NCI-H345 treated with DMSO at 0.1 percent for 48 hours (cell line): Measurements from ENCODE around the gene RPS14.
"Not testable (repeated sequence)": the region's sequence is repeated elsewhere in the genome, so short reads cannot be mapped to it uniquely, and the experiment has no call there.

Source experiments
- DNase-seq: peaks from one replicate; lab custom pipeline; 2025; ENCODE audit not compliant: unreplicated experiment; lab: John Stamatoyannopoulos, UW

The RPS14 gene

DNA sequence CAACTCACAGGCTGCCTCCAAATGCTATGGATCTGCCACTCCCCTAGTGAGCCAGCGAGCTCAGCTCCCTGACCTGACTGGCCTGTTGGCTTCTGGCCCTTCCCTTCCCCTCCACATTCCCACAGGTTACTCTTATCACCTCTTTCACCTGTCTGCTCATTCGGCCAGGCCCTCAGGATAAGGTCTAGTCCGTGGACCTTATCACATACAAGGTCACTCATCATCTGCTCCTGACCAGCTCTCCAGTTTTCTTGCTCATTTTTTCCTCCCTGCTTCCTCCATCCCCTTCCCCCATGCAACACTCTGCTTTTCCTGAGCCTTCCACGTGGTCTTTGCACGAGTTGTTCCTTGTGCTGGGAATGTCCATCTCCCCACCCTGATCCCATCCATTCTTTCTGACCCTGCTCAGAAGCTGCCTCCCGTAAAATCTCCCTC lies 32.5 kb upstream of the RPS14 start:
- no peak for DNase-seq

DNA sequence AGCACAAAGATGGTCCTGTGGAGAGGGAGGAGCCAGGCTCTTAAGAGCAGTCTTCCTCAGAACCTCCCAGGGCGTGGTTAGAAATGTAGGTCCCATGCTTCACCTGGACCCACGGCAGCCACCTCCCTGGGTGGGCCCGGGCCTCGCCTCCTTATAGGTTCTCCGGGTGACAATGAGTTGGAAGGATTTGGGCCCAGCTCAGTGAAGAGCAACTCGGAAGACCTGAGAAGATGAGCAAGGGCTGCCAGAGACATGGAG lies 32.1 kb upstream of the RPS14 start:
- DNase-seq, result no peak

DNA sequence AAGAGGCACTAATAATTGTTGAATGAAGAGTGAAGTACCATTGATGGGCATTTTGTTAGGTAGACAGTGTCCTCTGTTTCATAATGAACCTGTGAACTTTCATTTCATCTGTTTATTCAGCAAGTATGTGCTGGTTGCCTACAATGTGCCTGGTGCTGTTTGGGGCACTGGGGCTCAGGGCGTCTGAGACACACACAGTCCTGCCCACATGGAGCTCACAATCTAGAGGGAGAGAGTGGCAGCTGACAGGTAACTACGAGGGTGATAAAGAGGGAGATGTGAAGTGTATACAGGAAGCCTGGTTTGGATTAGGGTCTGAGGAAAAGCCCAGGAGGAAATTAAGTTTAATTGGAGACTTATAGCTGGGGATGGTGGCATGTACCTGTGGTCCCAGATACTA lies 29.9 kb upstream of the RPS14 start:
- DNase-seq, result no peak

DNA sequence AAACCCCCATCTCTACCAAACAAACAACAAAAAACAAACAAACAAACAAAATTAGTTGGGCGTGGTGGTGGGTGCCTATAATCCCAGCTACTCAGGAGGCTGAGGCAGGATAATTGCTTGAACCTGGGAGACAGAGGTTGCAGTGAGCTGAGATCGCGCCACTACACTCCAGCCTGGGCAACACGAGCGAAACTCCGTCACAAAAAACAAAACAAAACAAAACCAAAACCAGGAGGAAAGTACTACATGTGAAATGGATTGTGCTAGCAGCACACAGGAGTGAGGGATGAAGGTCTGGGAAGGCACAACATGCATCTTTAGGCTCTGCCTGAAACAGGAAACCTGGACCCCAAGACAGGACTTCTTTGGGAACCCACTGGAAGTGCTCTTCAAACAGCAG lies 27.0 kb upstream of the RPS14 start:
- DNase-seq, result not testable (repeated sequence)

DNA sequence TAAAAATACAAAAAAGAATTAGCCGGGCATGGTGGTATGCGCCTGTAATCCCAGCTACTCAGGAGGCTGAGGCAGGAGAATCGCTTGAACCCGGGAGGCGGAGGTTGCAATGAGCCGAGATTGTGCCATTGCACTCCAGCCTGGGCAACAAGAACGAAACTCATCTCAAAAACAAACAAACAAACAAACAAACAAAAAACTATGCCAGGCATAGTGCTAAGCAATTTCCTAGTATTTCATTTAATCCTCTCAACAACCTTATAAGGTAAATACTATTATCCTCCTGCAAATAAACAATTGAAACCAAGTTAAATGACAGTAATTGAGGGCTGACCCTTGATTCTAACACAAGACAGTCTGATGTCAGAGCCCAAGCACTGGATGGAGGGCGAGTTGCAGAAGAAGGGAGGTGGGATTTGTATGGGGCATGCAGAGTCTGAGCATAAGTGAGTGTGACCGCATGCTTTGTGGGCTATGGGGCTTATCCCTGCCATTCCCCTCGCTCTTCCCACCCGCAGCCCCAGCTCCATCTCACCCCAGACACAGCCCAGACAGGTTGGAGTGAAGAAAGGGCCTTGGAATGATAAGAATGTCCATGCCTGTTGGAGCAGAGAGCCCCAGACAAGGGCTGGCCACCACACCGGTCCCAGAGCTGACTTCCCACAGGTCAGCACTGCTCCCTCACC lies 24.3 kb upstream of the RPS14 start:
- DNase-seq, result no peak

DNA sequence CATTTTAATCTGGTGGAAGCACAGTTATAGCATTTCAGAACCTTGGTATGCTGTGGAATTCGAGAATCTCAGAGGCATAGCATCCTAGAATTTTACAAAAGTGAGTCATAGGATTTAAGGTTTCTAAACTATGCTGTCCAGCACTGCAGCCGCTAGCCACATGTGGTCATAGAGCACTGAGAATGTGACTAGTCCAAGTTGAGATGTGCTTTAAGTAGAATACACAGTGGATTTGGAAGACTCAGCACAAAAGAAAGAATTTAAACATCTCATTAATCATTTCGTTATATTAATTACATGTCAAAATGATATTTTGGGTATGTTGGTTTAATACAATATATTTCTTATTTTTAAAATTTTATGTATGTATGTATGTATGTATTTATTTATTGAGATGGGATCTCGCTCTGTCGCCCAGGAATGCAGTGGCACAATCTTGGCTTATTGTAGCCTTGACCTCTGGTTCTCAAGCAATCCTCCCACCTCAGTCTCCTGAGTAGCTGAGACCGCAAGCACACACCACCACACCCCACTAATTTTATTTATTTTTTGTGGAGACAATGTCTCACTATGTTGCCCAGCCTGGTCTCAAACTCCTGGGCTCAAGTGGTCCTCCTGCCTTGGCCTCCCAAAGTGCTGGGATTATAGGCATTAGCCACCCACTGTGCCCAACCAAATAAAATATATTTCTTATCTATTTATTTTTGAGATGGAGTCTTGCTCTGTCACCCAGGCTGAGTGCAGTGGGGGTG lies 20.4 kb upstream of the RPS14 start:
- DNase-seq, result no peak

DNA sequence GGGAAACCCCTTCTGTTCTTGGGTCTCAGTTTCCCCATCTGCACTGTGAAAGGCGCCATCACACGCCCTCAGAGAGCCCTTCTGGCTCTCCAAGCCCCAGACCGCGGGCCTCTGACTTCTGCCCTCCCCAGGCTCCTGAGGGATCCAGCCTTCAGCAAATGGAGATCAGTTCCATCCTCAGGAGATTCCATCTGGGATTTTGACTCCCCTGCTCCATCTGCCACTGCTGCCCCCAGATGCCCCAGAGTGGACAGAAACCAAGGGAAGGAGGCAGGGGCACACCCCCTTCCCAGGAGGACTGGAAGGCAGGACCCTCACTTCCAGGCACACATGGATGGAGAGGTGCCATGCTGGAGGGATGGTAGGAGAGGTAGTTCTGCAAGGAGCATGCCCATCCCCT lies 18.7 kb upstream of the RPS14 start:
- DNase-seq, result no peak

DNA sequence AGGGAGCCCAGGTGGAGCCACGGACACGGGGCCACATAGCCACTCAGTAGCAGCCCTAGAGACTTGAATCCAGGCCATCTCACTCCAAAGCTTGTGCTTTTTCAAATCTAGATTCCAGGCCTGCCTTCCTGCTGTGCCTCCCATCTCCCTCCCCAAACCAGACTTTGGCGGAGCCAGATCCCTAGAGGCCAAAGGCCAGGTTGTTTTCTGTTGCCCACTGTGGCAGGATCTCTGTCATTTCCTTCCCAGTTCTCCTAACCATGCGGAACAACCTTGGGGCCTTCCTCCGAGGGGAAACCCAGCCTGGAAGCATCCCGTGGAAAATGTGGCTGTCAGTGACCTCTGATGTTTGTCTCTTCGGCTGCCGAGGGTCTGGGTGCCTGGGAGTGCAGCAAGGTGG lies 16.4 kb upstream of the RPS14 start:
- DNase-seq, result no peak

DNA sequence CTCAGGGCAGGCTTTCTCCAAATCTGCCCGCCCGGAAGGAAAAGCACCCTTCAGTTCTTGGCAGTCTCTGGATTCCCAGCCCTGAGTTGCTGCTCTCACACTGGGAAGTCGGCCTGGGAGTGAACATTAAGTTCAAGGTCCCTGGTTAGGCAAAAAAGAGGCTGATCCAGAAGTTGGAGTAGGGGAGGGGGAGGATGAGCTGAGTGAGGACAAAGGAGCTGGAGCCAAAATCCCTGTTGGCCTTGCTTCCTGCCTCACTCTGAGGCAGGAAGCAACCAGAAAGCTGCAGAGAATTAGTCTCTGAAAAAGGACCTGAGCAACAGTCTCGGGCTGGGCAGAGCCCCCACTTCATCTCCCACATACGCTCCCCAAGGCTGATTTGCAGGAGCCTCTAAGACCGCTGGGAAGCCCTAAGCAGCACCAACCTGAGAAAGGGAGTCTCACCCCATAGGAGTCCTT lies 15.0 kb upstream of the RPS14 start:
- no peak for DNase-seq

DNA sequence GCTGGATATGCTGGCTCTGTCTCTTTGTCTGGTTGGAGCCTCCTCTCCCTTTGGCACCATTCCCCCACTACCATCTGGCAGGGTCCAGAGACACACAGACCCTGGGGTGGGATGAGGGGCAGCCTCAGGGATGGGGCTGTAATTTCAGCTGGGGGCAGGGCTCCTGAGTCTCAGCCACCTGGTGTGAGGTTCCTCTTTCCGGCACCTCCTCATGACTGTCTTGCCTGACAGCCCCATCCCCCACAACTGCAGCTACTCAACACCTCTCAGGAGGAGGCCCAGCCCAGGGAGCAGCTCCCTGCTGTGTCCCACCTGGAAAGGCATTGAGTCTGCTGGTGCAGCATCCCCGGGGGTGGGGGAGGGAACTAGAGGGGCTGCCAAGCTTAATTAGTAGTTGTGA lies 11.7 kb upstream of the RPS14 start:
- peak; percentile 74 for DNase-seq

DNA sequence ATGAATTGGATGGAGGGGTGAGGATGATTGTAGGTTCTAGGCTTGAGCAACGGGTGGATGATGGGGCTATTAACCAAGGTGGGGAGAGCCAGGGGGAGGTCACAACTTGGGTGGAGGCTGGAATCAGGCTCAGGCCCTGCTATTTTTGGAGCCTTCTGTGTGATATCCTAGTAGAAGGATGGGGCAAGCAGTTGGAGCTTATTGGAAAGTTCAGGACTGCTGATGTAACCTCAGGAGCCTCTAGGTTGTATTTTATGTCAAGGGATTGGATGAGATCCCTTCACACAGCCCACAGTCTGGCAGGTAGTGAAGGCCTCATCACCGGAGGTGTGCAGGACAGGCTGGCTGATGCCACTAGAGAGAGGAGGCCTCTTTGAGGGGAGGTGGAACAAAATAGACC lies 11.2 kb upstream of the RPS14 start:
- DNase-seq, result no peak

DNA sequence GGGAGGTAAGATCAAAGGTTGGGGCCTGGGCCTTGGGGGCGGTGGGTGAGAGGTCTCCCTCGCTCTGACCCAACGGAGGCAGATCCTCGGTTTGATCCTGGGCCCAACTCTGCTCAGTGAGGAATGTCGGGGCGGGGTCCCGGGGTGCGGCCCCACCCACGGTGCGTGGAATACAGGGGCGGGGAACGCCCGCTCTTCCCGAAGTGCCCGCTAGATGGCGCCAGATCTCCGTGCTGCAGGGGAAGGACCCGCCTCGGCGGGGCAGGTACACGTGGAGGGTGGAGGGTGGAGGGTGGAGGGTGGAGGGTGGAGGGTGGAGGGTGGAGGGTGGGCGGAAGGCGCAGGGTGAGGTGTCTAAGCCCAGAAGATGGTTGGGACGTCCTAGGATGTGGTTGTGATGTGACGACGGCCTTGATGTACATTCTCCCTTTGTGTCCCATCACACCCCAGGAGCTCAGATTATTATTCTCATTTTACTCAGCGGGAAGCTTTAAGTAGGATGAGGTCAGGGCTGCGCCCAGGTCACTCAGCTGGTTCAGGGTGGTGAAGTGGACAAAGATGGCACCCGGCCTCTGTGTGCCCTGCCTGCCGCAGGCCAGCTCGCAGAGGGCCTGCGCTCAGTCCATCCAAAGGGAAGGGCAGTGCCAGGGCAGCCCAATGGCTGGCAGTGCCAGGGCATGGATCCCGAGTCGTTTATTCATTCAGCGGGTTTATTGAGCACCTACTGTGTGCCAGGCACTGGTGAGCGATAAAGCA lies 9.4 kb upstream of the RPS14 start:
- DNase-seq, result peak; percentile 29

DNA sequence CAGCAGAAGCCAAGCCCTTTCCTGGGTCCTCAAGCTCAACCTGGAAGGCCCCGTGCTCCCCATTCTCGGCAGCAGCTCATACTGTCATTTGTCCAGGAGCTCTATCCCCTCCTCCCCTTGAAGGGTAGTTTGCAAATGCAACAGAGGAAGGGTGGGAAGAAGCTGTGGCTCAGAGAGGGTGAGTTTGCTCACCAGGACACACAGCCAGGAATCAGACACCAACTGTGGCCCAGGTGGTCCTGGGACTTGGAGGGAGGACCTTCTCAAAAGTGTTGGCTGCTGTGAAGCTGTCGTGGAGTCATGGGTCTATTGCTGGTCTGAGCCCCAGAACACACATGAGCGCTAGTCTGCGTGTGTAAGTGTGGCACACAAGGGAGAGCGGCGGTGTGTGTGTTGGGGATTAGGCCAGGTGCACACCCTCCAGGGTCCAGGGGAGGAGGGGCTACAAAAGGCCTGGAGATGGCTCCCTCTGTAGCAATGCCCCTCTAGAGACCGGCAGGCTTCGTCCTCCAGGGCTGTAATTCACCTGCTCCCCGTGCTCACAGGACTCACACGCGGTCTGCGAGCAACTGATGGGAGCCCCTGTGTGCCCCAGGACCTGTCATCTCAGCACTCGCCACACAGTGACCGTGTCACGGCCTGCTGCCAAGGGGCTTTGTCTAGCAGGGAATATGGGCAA lies 8.2 kb upstream of the RPS14 start:
- DNase-seq, result no peak

DNA sequence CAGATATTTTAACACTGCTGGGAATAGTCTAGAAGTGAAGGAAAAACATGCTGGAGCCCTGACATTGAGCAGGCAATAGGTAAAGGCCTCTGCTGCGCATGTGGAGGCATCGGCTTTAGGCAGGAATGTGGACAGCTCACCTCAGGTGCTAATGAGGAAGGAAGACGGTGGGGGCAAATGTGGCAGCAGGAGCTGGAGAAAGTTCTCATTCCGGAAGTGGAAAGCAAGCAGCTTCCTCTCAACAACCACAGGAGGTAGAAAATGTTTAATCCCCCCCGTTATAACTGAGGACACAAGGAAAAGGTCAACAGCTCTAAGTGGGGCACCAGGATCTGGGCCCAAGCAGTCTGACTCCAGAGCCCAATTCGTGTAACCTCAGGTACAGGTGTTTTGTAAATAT lies 7.6 kb upstream of the RPS14 start:
- no peak for DNase-seq

DNA sequence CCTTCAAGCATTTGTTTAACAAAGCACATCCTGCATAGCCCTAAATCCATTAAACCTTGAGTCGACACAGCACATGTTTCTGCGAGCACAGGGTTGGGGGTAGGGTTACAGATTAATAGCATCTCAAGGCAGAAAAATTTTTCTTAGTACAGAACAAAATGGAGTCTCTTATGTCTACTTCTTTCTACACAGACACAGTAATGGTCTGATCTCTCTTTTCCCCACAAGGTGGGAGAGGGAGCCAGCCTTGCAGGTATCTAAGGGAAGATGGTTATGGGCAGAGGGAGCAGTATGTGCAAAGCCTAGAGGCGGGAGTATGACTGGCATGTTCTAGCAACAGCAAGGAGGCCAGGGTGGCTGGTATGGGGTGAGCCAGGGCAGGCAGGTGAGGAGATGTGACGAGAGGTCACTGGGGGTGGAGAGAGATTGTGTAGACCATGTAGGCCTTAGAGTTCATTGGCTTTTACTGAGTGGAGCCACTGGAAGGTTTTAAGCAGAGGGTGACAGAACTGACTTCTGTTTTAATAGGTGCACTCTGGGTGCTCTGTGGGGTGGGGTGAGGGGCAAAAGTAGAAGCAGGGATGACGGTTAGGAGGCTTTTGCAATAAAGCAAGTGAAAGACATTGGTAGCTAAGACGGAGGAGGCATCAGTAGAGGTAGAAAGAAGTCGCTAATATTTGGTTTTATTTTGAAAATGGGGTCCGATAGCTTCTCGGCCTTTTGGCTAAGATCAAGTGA lies 5.1 kb upstream of the RPS14 start:
- no peak for DNase-seq

DNA sequence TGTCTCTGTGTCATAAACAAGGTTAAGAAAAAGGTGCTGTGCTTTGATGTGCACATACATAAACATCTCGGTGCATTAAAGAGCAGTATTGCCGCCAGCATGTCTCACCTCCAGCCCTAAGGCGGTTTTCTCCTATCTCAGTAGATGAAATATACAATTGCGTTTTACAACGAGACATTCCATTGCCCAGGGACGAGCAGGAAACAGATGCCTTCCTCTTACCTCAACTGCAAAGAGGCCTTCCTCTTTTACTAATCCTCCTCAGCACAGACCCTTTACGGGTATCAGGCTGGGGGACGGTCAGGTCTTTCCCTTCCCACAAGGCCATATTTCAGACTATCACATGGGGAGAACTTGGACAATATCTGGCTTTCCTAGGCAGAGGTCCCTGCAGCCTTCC lies 4.5 kb upstream of the RPS14 start:
- DNase-seq, result not testable (repeated sequence)

DNA sequence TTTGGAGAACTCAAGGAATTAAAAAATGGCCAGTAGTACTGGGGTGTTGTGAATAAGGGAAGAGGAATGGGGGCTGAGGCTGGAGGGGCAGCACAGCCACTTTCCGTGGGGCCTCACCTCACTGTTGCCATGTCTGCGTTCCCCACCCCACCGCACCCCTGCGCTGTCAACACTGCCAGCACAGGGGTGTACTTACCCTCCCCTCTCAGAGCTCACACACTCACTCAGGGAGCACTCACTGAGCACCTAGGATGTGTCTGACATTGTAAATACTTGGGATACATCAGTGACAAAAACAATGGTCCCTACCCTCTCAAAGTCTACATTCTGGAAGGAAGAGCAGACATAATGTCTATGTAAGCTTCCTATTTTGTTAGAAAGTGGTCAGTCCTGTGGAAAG lies 3.4 kb upstream of the RPS14 start:
- no peak for DNase-seq

DNA sequence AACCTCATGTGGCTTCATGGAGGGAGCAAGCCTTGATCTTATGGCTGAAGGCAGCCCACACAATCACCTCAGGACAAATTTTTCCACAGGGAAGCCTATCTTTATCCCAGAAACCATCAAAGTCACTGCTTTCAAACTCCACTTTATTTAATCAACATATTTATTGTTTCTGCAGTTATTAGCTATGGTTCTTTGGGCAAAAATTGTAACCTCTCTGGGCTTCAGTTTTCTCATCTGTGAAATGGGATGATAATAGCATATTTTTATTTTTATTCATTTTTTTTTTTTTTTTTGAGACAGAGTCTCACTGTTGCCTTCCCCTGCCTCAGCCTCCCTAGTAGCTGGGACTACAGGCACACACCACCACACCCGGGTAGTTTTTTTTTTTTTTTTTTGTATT lies 2.1 kb upstream of the RPS14 start:
- no peak for DNase-seq

DNA sequence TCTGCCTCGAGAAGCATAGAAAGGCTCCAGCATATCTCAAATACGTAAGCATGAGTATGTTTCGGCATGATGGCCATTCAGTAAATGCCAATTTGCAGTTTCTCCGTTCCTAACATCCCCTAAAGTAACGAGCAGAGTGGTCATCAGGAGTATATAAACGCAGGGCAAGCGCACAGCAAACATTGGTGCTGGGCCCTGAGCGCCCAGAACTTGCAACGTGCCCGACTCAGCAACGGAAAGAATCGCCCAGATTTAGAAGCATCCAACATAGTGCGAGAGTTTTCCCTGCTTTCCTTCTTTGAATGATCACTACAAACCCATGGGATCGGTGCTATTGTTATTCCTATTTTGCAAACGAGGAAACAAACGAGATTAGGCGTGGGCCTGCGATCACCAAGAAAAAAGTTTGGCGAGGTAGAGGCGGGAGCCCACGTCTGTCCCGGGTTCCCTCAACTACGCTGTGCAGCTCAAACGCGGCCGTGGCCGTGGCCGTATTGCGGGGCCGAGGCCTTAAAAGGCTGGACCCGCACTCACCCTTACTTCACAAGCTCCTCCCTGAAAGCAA lies 505 bp downstream of the RPS14 start:
- no peak for DNase-seq

DNA sequence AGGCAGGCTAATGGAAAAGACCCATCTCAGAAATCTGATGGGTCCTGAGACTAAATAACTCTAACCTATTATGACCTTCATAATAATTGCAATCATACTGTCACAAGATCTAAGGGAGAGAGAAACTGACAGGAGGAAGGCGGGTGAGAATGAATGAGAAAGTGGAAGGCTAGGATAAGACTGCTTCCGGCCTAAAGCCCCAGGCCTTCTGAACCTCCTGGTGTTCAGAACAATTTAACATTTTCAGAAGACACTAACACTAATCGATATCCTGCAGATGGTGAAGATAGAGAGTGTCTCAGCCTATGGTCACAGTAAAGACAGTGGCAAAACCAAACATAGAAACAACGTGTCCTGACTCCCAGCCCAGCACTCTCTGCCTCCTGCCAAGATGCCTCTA lies 1.2 kb downstream of the RPS14 start:
- DNase-seq, result no peak

DNA sequence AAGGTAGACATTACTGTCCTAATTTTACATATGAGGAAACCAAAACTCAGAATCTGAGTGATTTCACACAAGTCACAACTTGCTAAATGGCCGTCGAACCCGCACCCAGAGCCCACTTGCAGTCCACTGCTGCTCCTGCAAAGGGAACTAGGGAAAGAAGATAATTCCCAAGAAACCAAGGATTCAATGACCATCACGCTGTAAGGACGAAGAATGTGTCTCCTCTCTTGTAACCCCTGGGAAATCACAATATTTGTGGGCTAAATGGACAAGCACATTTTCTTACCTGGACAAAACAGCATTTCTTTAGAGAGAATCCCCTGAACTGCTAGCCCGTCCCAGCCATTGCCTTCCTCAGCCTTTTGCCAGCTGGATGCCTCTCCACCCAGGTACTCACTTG lies 2.4 kb downstream of the RPS14 start:
- DNase-seq, result no peak
